ENCODE data around the gene HMG20B. TPM values are rescaled to one million over a fixed set of nuclear protein-coding genes. Genes with fewer than 3 reads are reported as not detected.

Gene HMG20B
- total RNA-seq, 2 experiments from 2014 or later, result 45.0 to 51.2 TPM

DNA sequence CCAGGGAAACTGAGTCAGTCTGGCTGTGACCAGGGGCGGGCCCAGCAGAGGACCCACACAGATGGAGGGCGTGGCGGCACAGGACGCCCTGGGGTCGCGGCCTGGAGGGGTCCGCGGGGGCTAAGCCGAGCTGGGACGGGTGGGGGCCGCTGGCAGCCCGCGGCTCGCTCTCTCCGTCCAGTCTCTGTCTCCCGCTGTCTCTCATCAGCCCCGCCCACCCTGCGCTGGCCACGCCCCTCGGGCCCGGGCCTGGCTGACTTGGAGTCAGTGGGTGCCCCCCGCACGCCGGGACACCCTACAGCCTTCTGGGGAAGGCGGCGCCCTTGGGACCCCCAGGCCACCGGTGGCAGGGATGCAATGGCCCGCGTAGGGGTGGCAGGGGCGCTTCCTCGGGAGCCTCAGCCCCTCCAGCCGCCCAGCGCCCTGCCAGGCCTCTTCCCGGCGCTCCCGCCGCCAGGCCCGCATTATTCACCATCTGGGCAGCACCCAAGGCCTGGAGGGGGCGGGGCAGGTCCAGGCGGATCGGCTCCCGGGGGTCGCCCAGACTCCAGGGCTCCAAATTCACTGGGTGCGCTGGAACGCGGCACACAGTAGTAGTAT lies 34.0 kb downstream of the HMG20B start, which contains the start of gene TBXA2R:
Gene TBXA2R (minus strand): TSS at position 186 of the 600 bp plus-strand sequence. CDS start 6,241 bp downstream, outside the sequence.
- Mint-ChIP-seq H3K36me3 (ENCODE audit: low read depth) (peaks cover 5% of the 10 kb centered on the region), H3K9me3 (ENCODE audit: insufficient read depth) (no peaks in the 10 kb centered on the region), H3K27ac (no peak within 1 kb of the TSS), H3K27me3 (ENCODE audit: low read depth) (no peaks in the 10 kb centered on the region), H3K4me1 (ENCODE audit: low read depth) (peaks cover 19% of the 10 kb centered on the region), H3K4me3 (peak within 1 kb of the TSS; percentile 37)
- ChIA-PET CTCF (no interaction called here), POLR2A (no interaction called here)
- ATAC-seq, result peak; percentile 47
- peak; percentile 62 for DNase-seq

DNA sequence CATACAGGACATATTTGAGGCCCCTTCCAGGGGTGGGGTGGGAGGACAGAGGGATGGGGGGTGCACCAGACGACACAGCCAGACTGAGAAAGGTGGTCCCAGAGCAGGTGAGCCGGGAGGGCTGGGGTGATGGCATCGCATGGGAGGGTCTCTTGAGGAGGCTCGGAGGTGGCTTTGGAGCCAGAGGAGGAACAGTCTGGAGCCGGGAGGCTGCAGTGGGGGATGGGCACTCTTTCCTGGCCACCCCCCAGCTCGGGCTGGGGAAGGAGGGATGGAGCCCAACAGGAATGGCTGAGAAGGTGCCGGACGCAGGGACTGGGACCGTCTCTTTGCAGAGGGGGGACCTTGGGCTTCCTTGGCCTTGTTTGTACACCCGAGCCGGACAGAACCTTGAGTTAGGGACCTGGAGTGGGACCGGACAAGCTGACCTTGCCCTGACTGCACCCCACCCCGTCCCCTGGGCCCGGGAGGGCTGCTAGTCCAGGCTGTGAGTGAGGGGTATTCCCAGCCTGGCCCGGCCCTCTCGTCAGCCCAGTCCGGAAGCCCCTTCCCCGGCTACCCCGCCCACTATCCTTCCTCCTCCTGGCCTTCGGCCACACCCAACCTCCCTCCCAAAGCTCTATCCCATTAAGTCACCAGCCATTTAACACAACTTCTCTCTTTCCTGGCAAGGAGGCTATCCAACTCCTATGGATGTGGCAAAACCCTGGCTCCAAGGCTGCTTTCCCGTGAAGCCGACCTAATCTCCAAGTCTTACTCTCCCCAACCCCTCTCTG lies 34.7 kb downstream of the HMG20B start:
- Mint-ChIP-seq H3K27ac (no peak overlapping the region), H3K4me3 (peak overlapping the region; percentile 27), H3K27me3 (ENCODE audit: low read depth) (no peaks in the 10 kb centered on the region), H3K36me3 (ENCODE audit: low read depth) (peaks cover 8% of the 10 kb centered on the region), H3K9me3 (ENCODE audit: insufficient read depth) (no peaks in the 10 kb centered on the region), H3K4me1 (ENCODE audit: low read depth) (peaks cover 19% of the 10 kb centered on the region)
- ChIA-PET CTCF (interaction anchor here (2.0 to 2.2 kb wide), 2 partner anchors 12 to 62 kb away, joined by 5 to 6 read pairs; no protein-coding TSS in a partner anchor), POLR2A (interaction anchor here (0.7 kb wide), 1 partner anchor 1796 kb away, joined by 3 read pairs; no protein-coding TSS in a partner anchor)
- ATAC-seq, result no peak
- DNase-seq, result no peak

DNA sequence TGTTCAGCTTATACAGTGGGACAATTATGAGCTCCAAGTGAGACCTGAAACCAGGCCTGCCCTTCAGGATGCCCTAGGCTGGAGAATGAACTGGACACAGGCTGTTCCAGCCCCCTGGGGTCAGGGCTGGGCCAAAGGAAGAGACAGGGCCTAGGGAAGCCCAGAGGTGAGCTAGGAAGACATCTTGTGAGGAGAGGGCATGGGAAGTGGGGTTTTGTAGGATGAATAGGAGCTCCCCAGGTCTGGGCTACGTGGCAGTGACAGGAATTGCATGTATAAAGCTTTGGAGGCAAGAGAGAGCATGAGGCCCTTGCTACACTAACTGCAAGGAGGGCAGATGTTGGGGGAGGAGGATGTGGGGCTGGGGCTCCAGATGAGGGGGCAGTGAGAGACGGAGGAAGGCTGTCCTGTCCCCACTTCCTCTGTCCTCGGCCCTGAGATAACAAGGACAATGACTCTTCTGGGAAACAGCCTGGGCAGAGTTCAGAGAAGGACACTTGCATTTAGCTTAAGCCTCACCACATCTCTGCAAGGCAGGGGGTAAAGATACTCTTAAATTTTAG lies 35.4 kb downstream of the HMG20B start:
- Mint-ChIP-seq H3K4me3 (peak overlapping the region; percentile 27), H3K27me3 (ENCODE audit: low read depth) (no peaks in the 10 kb centered on the region), H3K4me1 (ENCODE audit: low read depth) (peaks cover 19% of the 10 kb centered on the region), H3K9me3 (ENCODE audit: insufficient read depth) (no peaks in the 10 kb centered on the region), H3K36me3 (ENCODE audit: low read depth) (peaks cover 8% of the 10 kb centered on the region), H3K27ac (peak overlapping the region; percentile 69)
- DNase-seq (no peak), ATAC-seq (no peak)
- ChIA-PET POLR2A (interaction anchor here (0.7 to 1.1 kb wide), 2 partner anchors 17 to 1796 kb away, joined by 3 read pairs; no protein-coding TSS in a partner anchor), CTCF (interaction anchor here (2.0 to 2.2 kb wide), 2 partner anchors 11 to 63 kb away, joined by 5 to 6 read pairs; no protein-coding TSS in a partner anchor)

DNA sequence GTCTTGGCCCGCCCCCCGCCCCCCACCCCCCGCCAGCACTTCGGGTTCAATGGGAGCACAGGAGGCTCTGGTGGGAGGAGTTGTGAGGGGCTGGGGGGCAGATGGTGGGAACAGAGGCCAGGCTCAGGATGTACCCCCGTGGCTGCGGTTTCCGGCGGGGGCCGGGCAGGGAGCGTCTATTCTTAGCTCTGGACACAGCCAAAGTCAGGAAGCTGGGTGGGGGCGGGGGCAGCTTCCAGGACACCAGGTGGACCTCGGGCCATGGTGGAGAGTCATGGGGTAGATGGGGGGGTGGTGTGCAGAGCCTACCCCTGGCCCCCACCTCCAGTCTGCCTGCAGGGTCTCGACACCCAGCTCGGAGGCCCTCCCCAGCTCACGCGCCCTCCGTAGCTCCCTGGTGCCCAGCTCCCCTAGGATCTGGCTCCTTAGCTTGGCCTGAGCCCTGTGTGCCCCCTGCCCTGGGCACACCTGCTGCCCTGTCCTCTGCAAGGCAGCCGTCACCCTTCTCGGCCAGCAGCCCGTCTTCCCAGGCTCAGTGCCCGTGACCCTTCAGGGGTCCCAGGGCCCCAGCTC lies 36.1 kb downstream of the HMG20B start:
- ChIA-PET CTCF (interaction anchor here (1.0 to 2.2 kb wide), 3 partner anchors 11 to 179 kb away, joined by 3 to 6 read pairs (median 5); no protein-coding TSS in a partner anchor), POLR2A (interaction anchor here (1.1 kb wide), 1 partner anchor 17 kb away, joined by 3 read pairs; no protein-coding TSS in a partner anchor)
- H3K4me3 Mint-ChIP-seq, result no peak overlapping the region
- peaks cover 19% of the 10 kb centered on the region for H3K4me1 Mint-ChIP-seq (ENCODE audit: low read depth)
- peak overlapping the region; percentile 60 for H3K27ac Mint-ChIP-seq
- H3K9me3 Mint-ChIP-seq (ENCODE audit: insufficient read depth), result no peaks in the 10 kb centered on the region
- H3K36me3 Mint-ChIP-seq (ENCODE audit: low read depth), result peaks cover 11% of the 10 kb centered on the region
- H3K27me3 Mint-ChIP-seq (ENCODE audit: low read depth), result no peaks in the 10 kb centered on the region
- ATAC-seq (no peak), DNase-seq (no peak)

DNA sequence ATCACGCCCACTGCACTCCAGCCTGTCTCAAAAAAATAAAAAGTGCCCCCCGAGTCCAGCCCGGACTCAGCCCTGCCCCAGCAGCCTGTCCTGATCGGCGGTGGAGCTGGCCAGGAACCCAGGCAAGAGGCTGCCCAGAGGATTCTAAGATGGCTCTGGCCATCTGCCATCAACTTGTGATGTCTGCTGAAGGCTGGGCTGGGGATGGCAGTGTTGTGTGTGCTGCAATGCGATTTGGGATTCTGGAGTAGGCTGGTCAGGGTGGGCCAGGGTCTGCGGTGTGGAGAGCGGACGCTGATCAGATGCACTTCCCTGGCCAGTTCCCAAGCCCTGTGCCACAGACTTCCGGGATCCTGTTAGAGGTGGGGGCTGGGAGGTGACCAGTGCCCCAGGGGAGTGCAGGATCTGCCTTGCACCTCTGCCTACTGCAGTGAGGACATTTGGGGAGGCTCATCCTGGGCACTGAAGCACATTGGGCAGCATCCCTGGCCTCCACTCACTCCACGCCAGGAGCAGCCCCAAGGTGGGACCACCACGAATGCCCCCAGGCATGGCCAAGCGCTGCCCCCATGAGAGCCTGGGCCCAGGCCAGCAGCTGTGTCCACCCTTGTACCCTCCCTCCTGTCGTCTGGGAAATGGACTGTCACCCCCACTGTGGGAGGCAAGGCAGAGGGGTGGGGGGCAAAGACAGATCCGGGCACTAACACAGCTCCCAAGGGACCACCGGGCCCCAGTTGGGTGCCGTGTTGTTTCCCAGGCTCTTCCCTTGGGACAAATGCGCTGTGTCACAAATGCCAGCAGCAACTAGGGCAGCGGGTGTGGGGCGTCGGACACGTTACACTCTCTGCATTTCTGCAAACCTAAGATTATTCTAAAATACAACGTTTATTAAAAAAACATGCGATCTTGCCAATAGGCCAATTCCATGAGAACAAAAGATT lies 37.3 kb downstream of the HMG20B start:
- ChIA-PET POLR2A (interaction anchor here (1.2 kb wide), 1 partner anchor 10 kb away, joined by 4 read pairs; no protein-coding TSS in a partner anchor), CTCF (interaction anchor here (1.0 to 2.2 kb wide), 3 partner anchors 9 to 180 kb away, joined by 3 to 6 read pairs (median 5); no protein-coding TSS in a partner anchor)
- Mint-ChIP-seq H3K9me3 (ENCODE audit: insufficient read depth) (no peaks in the 10 kb centered on the region), H3K4me3 (no peak overlapping the region), H3K27me3 (ENCODE audit: low read depth) (no peaks in the 10 kb centered on the region), H3K36me3 (ENCODE audit: low read depth) (peaks cover 11% of the 10 kb centered on the region), H3K27ac (no peak overlapping the region), H3K4me1 (ENCODE audit: low read depth) (peaks cover 19% of the 10 kb centered on the region)
- DNase-seq (no peak), ATAC-seq (no peak)

DNA sequence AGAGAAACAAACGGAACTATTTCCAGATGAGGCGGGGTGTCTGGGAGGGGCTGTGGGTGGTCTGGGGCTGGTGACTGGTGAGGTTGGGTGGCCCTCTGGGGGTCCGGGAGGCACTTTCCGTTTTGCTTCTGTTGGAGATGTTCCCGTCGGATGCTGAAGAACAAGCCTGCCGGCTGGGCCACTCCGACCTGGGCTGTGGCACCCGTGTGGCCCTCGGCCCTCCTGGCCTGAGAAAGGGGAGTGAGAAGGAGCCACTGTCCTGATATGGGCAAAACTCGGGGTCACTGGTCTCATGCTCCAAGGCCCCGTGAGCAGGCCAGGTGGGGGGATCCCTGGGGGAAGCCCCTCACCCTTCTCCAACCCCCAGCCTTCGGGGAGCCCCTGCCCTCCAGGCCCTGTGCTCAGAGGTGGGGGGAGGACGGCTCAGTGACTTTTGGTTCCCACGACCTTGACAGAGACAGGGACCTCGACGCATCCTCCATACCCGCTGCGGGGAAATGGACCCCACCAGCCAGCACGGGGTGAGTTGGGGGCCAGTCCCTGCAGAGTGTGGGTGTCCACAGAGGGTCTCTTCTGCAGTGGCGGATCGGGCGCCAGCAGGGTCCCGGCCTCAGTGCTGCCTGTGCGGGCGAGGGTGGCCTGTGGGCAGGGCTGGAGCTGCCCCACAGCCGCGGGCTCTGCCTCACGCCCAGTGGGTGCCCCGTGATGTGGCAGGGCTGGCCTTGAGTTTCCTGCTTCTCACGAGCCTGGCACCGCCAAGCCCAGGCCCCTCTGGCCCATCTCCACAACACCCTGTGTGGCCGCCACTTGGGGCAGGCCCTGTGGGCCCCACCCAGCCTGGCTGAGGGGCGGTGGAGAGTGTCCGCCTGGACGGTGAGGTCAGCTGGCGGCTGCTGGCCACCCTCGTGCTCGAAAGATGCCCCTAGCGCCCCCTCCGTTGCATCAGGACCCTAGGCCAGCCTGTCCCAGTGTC lies 38.3 kb downstream of the HMG20B start:
- no peaks in the 10 kb centered on the region for H3K9me3 Mint-ChIP-seq (ENCODE audit: insufficient read depth)
- H3K27ac Mint-ChIP-seq, result no peak overlapping the region
- POLR2A ChIA-PET, result no interaction called here
- CTCF ChIA-PET, result no interaction called here
- H3K4me1 Mint-ChIP-seq (ENCODE audit: low read depth), result peaks cover 19% of the 10 kb centered on the region
- peaks cover 11% of the 10 kb centered on the region for H3K36me3 Mint-ChIP-seq (ENCODE audit: low read depth)
- no peaks in the 10 kb centered on the region for H3K27me3 Mint-ChIP-seq (ENCODE audit: low read depth)
- ATAC-seq, result no peak
- no peak overlapping the region for H3K4me3 Mint-ChIP-seq
- DNase-seq, result no peak

DNA sequence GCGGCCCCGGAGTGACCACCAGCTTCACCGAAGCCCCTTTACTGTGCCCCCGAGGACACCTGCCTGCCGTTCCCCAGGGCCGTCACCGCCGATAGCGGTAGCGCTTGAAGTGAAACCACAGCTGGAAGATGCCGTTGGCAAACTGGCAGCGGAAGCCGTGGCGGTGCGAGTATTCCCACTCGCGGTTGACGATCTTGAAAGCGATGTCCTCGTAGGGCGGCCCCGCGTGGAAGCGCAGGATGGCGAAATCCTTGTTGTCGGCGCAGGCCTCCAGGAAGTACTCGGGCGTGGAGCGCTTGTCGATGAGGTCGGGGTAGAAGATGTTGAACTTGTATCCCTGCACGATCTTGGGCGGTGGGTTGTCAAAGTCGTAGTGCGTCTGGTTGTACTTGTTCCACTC lies 39.1 kb downstream of the HMG20B start:
- no peak for DNase-seq
- CTCF ChIA-PET, result no interaction called here
- POLR2A ChIA-PET, result no interaction called here
- no peaks in the 10 kb centered on the region for H3K27me3 Mint-ChIP-seq (ENCODE audit: low read depth)
- ATAC-seq, result no peak
- no peak overlapping the region for H3K27ac Mint-ChIP-seq
- H3K9me3 Mint-ChIP-seq (ENCODE audit: insufficient read depth), result no peaks in the 10 kb centered on the region
- H3K4me1 Mint-ChIP-seq (ENCODE audit: low read depth), result peaks cover 19% of the 10 kb centered on the region
- no peak overlapping the region for H3K4me3 Mint-ChIP-seq
- peaks cover 11% of the 10 kb centered on the region for H3K36me3 Mint-ChIP-seq (ENCODE audit: low read depth)

DNA sequence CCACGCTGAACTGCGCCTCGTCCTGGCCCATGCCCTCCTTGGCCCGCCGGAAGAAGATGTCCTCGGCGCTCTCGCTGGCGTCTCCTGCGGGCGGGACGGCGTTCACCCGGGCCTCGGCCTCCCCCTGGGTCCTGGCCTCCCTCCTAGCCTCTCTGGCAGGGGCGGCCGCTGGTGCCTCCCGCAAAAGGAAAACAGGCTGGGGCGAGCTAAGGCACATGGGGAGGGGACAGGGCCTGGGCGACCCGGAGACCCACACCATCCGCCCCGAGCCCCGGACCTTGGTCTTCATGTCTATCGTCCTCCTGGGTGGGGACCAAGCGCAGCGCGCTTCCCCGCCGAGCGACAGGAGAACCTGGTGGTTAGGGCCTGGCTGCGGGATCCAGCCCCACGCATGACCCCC lies 39.6 kb downstream of the HMG20B start:
- no peaks in the 10 kb centered on the region for H3K9me3 Mint-ChIP-seq (ENCODE audit: insufficient read depth)
- DNase-seq (no peak), ATAC-seq (no peak)
- POLR2A ChIA-PET, result no interaction called here
- CTCF ChIA-PET, result no interaction called here
- peaks cover 11% of the 10 kb centered on the region for H3K36me3 Mint-ChIP-seq (ENCODE audit: low read depth)
- no peak overlapping the region for H3K27ac Mint-ChIP-seq
- H3K4me1 Mint-ChIP-seq (ENCODE audit: low read depth), result peaks cover 20% of the 10 kb centered on the region
- H3K4me3 Mint-ChIP-seq, result no peak overlapping the region
- no peaks in the 10 kb centered on the region for H3K27me3 Mint-ChIP-seq (ENCODE audit: low read depth)

DNA sequence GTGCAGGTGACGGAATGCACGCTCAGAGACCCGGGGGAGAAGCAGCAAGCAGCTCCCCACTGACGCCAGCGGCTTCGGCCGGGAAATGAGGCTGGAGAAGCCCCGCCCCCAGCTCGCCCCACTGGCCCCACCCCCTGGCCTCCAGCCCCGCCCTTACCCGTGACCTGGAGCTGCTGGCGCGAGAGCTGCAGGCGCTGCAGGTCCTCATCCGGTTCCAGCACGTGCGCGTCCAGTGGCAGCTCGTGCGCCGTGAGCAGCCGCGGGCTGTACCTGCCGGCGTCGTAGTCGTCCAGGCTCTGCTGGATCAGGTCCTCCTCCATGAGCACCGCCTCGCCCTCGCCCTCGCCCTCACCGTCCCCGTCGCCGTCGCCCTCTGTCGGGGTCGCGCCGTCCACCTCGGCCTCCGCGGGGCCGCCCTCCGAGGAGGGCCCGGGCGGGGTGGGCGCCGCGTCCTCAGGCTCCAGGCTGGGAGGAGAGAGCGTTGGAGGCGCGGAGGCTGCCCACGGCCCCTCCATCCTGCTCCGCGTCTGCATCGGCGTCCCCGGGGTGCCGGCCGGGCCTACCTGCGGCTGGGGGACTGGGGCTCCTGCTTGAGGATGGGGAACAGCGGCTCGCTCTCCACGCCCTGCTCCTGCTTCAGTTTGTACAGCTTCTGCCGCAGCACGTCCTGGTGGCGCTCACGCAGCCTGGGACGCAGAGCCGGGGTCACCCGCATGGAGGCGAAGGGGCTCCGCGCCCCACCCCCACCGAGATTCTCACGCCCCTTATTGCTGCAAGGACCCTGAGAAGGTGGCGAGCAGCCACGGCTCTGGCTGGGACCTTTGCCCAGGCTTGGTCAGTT lies 40.4 kb downstream of the HMG20B start:
- Mint-ChIP-seq H3K27ac (no peak overlapping the region), H3K27me3 (ENCODE audit: low read depth) (no peaks in the 10 kb centered on the region), H3K4me1 (ENCODE audit: low read depth) (peaks cover 20% of the 10 kb centered on the region), H3K36me3 (ENCODE audit: low read depth) (peaks cover 11% of the 10 kb centered on the region), H3K4me3 (no peak overlapping the region), H3K9me3 (ENCODE audit: insufficient read depth) (no peaks in the 10 kb centered on the region)
- no peak for DNase-seq
- CTCF ChIA-PET, result no interaction called here
- POLR2A ChIA-PET, result interaction anchor here (0.6 kb wide), 1 partner anchor 27 kb away, joined by 3 read pairs; no protein-coding TSS in a partner anchor
- no peak for ATAC-seq

Measured in activated CD8-positive, alpha-beta T cell treated with anti-CD3 and anti-CD28 coated beads, Interleukin-2, amount 10 ng/mL, durations not matched to agents 7 days and 5 days (primary cell).